Parathyroid adenoma (tissue), 2 donors: Measurements from ENCODE around the gene SPON2.

Source experiments
- H2AFZ ChIP-seq: fragments of 300-600 bp; sonication (generic); one replicate; pipeline ENCODE4 v1.7.0; 2017; ENCODE audit warnings: antibody characterized with exemption, mild to moderate bottlenecking
- H3K27ac ChIP-seq: fragments of 300-600 bp; sonication (generic); one replicate; pipeline ENCODE4 v1.7.0; 2017
- H3K27me3 ChIP-seq: fragments of 300-600 bp; sonication (generic); one replicate; pipeline ENCODE4 v1.7.0; 2017; ENCODE audit warnings: low read length; ENCODE audit not compliant: control insufficient read depth, insufficient read depth
- H3K36me3 ChIP-seq: fragments of 300-600 bp; sonication (generic); one replicate; pipeline ENCODE4 v1.7.0; 2017; ENCODE audit warnings: low read length; ENCODE audit not compliant: control insufficient read depth, insufficient read depth
- H3K4me1 ChIP-seq: fragments of 300-600 bp; sonication (generic); one replicate; pipeline ENCODE4 v1.7.0; 2017; ENCODE audit warnings: control low read depth
- H3K4me2 ChIP-seq: fragments of 300-600 bp; sonication (generic); one replicate; pipeline ENCODE4 v1.7.0; 2017; ENCODE audit warnings: low read length
- H3K4me3 ChIP-seq: fragments of 300-600 bp; sonication (generic); one replicate; pipeline ENCODE4 v1.7.0; 2017; ENCODE audit warnings: low read depth, low read length
- H3K79me2 ChIP-seq: fragments of 300-600 bp; sonication (generic); one replicate; pipeline ENCODE4 v1.7.0; 2017; ENCODE audit warnings: control low read depth
- H3K9ac ChIP-seq: fragments of 300-600 bp; sonication (generic); one replicate; pipeline ENCODE4 v1.7.0; 2017; ENCODE audit warnings: mild to moderate bottlenecking
- H3K9me3 ChIP-seq: fragments of 300-600 bp; sonication (generic); one replicate; pipeline ENCODE4 v1.7.0; 2017; ENCODE audit warnings: low read length; ENCODE audit not compliant: control insufficient read depth
- TF ChIP-seq, protein P1 (sequence below): fragments of 300-600 bp; sonication (generic); IDR thresholded peaks from one replicate; pipeline ENCODE4 v1.7.0; 2017; ENCODE audit warnings: antibody characterized with exemption, mild to moderate bottlenecking
- donor health status: primary hyperparathyroidism.

The SPON2 gene

DNA sequence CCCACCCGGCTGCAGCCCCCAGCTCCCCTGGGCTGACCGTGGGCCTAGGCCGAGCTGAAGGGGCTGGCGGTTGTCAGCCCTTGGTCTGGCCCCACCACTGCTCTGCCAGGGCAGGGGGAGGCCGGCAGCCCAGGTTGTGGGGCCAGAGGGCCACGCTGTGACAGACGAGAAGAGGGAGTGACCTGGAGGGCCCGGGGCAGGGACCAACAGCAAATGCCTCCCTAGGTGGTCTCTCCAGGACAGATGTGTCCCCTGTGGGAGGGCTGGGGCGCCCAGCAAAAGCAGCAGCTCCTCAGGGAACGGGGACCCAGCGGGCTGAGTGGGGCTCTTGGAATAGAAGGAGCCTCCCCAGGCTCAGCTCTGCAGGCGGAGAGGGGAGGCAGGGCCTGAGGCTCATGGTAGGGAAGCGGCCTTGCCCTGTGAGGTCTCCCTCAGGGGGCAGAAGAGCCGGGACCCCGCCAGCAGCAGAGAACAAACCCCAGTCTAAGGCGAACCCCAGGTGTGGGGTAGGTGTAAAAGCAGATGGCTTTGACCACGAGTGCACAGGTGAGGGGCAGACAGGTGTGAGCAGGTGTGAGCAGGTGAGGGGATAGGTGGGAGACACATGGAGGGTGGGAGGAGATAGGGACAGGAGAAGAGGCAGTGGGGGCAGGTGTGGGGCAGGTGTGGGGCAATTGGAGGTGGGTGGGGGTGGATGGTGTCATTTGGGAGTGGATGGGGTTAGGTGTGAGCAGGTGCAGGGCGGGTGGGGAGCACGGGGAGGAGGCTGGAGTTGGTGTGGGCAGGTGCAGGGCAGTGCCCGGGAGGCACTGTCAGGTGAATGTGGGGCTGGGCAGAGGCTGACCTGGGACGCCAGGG lies 34.1 kb upstream of the SPON2 start:
- H3K9me3 ChIP-seq: no peaks in the 10 kb centered on the region
- no peaks in the 10 kb centered on the region for H3K36me3 ChIP-seq
- H3K4me2 ChIP-seq: no peak overlapping the region
- H3K9ac ChIP-seq: no peak overlapping the region
- H3K27me3 ChIP-seq: no peaks in the 10 kb centered on the region
- no peaks in the 10 kb centered on the region for H3K79me2 ChIP-seq
- TF ChIP-seq, protein P1, sequence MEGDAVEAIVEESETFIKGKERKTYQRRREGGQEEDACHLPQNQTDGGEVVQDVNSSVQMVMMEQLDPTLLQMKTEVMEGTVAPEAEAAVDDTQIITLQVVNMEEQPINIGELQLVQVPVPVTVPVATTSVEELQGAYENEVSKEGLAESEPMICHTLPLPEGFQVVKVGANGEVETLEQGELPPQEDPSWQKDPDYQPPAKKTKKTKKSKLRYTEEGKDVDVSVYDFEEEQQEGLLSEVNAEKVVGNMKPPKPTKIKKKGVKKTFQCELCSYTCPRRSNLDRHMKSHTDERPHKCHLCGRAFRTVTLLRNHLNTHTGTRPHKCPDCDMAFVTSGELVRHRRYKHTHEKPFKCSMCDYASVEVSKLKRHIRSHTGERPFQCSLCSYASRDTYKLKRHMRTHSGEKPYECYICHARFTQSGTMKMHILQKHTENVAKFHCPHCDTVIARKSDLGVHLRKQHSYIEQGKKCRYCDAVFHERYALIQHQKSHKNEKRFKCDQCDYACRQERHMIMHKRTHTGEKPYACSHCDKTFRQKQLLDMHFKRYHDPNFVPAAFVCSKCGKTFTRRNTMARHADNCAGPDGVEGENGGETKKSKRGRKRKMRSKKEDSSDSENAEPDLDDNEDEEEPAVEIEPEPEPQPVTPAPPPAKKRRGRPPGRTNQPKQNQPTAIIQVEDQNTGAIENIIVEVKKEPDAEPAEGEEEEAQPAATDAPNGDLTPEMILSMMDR: no peak
- no peak overlapping the region for H2AFZ ChIP-seq
- peaks cover 4% of the 10 kb centered on the region for H3K4me1 ChIP-seq
- no peak overlapping the region for H3K27ac ChIP-seq
- no peak overlapping the region for H3K4me3 ChIP-seq

DNA sequence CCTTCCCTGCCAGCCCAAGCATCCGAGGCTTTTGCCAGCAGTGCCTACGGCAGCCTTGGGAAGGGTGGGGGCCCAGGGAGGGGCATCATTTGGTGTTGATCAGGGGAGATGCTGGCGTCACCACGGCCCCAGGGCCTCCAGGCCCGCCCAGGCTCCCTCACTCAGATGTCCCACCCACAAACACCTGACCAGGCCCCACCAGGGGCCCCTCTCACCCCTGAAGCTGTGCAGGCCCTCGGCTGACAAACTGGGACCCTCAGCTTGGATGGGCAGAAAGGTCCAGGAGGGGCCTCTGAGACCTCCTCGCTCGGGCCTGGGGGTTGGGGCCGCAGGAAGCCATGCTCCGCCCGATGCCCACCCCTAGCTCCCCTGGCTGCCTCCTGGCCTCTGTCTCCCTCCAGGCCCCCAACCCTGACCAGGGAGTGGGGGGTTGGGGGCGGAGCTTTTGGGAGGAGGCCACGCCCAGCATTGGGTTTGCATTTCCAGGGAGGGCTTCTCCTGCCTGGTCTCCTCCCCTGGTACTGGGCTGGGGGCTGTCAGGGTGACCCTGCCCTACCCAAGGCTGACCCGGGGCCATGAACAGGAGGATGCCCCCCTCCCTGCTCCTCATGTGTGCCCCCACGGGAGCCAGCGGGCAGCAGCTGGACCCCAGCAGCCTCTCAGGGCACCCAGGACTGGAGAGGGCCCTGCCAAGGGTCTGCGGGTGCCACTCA lies 33.4 kb upstream of the SPON2 start:
- Histone ChIP-seq H3K27ac (no peak overlapping the region), H2AFZ (no peak overlapping the region), H3K9ac (no peak overlapping the region), H3K36me3 (no peaks in the 10 kb centered on the region), H3K4me2 (no peak overlapping the region), H3K27me3 (no peaks in the 10 kb centered on the region), H3K4me3 (no peak overlapping the region), H3K79me2 (no peaks in the 10 kb centered on the region), H3K4me1 (peaks cover 4% of the 10 kb centered on the region), H3K9me3 (no peaks in the 10 kb centered on the region)
- TF ChIP-seq, protein P1: no peak

DNA sequence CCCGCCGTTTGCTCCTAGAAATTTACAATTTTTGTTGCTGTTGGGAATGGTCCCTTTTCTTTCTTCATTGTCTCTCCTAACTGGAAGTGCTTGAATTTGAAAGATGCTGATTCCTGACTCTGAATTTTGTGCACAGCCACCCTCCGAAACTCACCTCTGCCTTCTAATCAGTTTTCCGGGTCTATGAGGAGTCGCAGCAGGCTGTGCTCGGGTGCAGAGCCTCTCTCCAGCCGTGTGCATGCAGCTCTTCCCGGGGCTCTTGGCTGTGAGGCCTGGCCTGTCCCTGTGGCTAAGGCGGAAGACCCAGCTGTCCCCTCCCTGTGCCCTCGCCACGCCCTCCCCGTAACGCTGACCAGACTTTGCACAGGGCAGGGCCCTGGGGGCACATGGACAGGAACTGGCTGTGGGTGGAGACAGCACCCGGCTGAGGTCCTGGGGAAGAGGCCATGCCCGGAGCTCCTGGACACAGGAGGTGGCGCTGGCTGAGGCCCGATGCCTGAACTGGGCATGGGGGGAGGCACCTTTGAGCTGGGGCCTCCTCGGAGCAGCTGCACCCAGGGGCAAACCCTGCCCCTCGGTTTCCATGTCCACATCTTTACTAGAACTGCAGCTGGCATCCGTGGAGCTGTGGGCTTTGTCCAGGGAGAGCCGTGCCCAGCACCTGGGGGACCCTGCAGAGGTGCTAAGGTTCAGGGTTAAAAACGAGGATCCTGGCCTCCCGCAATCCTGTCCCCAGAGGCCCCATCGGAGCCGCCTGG lies 32.6 kb upstream of the SPON2 start:
- Histone ChIP-seq H3K4me2 (no peak overlapping the region), H3K9ac (no peak overlapping the region), H3K79me2 (no peaks in the 10 kb centered on the region), H3K9me3 (no peaks in the 10 kb centered on the region), H3K4me3 (no peak overlapping the region), H3K4me1 (peaks cover 4% of the 10 kb centered on the region), H2AFZ (no peak overlapping the region), H3K27ac (no peak overlapping the region), H3K27me3 (no peaks in the 10 kb centered on the region), H3K36me3 (no peaks in the 10 kb centered on the region)
- TF ChIP-seq, protein P1: no peak

DNA sequence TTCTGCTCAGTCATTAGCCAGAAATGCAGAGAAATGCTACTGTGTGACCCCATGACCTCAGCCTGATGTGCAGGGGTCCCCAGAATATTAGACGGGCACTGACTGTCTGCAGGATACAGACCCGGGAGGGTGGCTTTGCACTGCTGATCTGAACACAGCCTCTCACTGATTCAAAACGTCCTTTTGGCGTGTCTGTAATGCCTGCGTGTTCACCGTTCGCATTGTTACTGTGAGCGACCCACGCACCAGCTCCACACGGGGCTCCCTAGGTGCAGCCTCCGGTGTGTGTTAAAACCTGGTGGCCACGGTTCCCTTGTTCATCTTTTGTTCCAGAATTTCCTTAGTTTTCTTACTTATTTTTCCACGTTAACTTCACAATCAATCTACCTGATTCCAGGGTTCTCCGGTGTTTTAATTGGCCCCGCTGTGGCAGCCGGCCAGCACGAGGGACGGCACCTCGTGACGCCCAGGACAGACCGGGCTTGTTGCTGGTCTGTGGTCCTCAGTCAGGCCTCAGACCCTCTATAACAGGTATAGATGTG lies 32.0 kb upstream of the SPON2 start:
- H3K9me3 ChIP-seq: no peaks in the 10 kb centered on the region
- no peak overlapping the region for H2AFZ ChIP-seq
- TF ChIP-seq, protein P1: no peak
- no peaks in the 10 kb centered on the region for H3K4me1 ChIP-seq
- H3K4me2 ChIP-seq: no peak overlapping the region
- H3K9ac ChIP-seq: no peak overlapping the region
- no peak overlapping the region for H3K27ac ChIP-seq
- H3K27me3 ChIP-seq: no peaks in the 10 kb centered on the region
- H3K4me3 ChIP-seq: no peak overlapping the region
- H3K79me2 ChIP-seq: no peaks in the 10 kb centered on the region
- H3K36me3 ChIP-seq: no peaks in the 10 kb centered on the region
